ENCODE measurements around the gene C22orf42.
"Not testable (repeated sequence)": the region's sequence is repeated elsewhere in the genome, so short reads cannot be mapped to it uniquely, and the experiment has no call there.

C22orf42 gene

GRCh38 chr22:32204040-32204855, 45.1 kb upstream of the C22orf42 start:
- TF ChIP-seq, protein P1, sequence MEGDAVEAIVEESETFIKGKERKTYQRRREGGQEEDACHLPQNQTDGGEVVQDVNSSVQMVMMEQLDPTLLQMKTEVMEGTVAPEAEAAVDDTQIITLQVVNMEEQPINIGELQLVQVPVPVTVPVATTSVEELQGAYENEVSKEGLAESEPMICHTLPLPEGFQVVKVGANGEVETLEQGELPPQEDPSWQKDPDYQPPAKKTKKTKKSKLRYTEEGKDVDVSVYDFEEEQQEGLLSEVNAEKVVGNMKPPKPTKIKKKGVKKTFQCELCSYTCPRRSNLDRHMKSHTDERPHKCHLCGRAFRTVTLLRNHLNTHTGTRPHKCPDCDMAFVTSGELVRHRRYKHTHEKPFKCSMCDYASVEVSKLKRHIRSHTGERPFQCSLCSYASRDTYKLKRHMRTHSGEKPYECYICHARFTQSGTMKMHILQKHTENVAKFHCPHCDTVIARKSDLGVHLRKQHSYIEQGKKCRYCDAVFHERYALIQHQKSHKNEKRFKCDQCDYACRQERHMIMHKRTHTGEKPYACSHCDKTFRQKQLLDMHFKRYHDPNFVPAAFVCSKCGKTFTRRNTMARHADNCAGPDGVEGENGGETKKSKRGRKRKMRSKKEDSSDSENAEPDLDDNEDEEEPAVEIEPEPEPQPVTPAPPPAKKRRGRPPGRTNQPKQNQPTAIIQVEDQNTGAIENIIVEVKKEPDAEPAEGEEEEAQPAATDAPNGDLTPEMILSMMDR (IDR thresholded peaks at IDR 0.05), result no peak
- TF ChIP-seq ZFX (IDR thresholded peaks at IDR 0.05; ENCODE audit: borderline replicate concordance), result no peak
- peak overlapping the region; percentile 95 for H3K27ac ChIP-seq

GRCh38 chr22:32203181-32204039, 44.3 kb upstream of the C22orf42 start:
- peak overlapping the region; percentile 95 for H3K27ac ChIP-seq
- no peak for TF ChIP-seq ZFX (IDR thresholded peaks at IDR 0.05; ENCODE audit: borderline replicate concordance)

GRCh38 chr22:32202539-32203180, 43.6 kb upstream of the C22orf42 start:
- peak overlapping the region; percentile 95 for H3K27ac ChIP-seq
- TF ChIP-seq ZFX (IDR thresholded peaks at IDR 0.05; ENCODE audit: borderline replicate concordance), result no peak
- TF ChIP-seq, protein P1 (IDR thresholded peaks at IDR 0.05), result peak; percentile 81

GRCh38 chr22:32202161-32202538, 43.0 kb upstream of the C22orf42 start:
- TF ChIP-seq, protein P1 (IDR thresholded peaks at IDR 0.05), result no peak
- H3K27ac ChIP-seq, result peak overlapping the region; percentile 95

- TF ChIP-seq, protein P1 (IDR thresholded peaks at IDR 0.05), result no peak
- H3K27ac ChIP-seq, result no peak overlapping the region
These were observed 41.6 kb upstream of the C22orf42 start for GRCh38 chr22:32200752-32201151.

- TF ChIP-seq, protein P1 (IDR thresholded peaks at IDR 0.05), result no peak
- TF ChIP-seq ZFX (IDR thresholded peaks at IDR 0.05; ENCODE audit: borderline replicate concordance), result no peak
- H3K27ac ChIP-seq, result no peak overlapping the region
These were observed 40.9 kb upstream of the C22orf42 start for GRCh38 chr22:32199961-32200360.

GRCh38 chr22:32199341-32199740, 40.2 kb upstream of the C22orf42 start:
- TF ChIP-seq, protein P1 (IDR thresholded peaks at IDR 0.05), result no peak
- TF ChIP-seq ZFX (IDR thresholded peaks at IDR 0.05; ENCODE audit: borderline replicate concordance), result no peak
- H3K27ac ChIP-seq, result no peak overlapping the region

DNA sequence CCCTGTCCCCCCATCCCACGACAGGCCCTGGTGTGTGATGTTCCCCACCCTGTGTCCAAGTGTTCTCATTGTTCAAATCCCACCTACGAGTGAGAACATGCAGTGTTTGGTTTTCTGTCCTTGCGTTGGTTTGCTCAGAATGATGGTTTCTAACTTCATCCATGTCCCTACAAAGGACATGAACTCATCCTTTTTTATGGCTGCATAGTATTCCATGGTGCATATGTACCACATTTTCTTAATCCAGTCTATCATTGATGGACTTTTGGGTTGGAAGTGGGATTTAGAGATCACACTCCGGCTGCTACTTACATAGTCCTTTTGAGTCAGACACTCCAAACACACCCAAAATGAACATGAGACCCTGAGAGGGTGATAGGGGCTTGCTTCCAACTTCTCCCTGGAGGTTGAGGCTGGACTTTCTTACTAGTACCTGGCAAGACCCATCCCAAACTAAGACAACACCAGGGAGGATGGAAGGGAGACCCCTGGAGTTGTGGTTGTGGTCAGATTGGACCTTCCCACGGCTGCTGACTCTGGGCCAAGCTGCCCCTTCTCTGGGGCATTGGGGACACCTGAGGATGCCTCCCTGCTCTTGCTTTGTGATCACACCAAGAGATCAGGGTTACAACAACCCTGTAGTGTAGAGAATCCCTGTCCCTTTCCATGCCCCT, 38.6 kb upstream of the C22orf42 start:
- H3K27ac ChIP-seq, result not testable (repeated sequence)

- not testable (repeated sequence) for H3K27ac ChIP-seq
These were observed 36.8 kb upstream of the C22orf42 start for GRCh38 chr22:32195900-32196299.

- not testable (repeated sequence) for H3K27ac ChIP-seq
These were observed 34.2 kb upstream of the C22orf42 start for GRCh38 chr22:32193346-32193745.

DNA sequence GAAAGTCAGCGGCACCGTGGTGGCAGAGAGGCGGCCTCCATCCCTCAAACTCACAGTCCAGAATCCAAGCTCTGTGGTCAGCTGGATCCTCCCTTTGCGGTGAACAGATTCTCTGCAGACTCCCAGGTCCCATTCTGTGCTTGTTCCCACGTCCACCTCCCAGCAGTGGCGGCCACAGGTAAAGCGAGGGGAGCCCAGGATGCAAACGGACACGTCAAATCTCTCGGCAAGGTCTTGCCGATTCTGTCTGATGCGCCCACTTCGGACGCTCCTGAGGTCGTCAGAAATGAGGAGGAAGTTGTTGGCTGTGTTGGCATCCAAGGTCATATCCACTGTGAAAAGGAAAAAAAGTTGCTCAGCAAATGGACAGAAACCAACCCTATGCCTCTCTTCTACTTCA, 31.9 kb upstream of the C22orf42 start:
- not testable (repeated sequence) for H3K27ac ChIP-seq
